Ovary (tissue), 9 donors: ENCODE data around the gene A4GALT. TPM values are rescaled to one million over a fixed set of nuclear protein-coding genes. Genes with fewer than 3 reads are reported as not detected.
"Not testable (repeated sequence)": the region's sequence is repeated elsewhere in the genome, so short reads cannot be mapped to it uniquely, and the experiment has no call there.

Source experiments
- DNase-seq, 5 donors: peaks; one replicate each; pipeline ENCODE4 v3.0.0-alpha.2; 2019 to 2020
- H3K27ac ChIP-seq, 2 donors: fragments of 200-600 bp; one replicate each; pipeline versions ENCODE4 v1.5.1 to v1.8.0; 2019 to 2022
- H3K27me3 ChIP-seq: fragments of 200-600 bp; one replicate; pipeline ENCODE4 v1.8.0; 2022
- H3K36me3 ChIP-seq: fragments of 200-600 bp; sonication (generic); one replicate; pipeline ENCODE4 v1.5.1; 2019
- H3K4me1 ChIP-seq: one replicate; pipeline ENCODE4 v1.8.1; 2013; ENCODE audit warnings: mild to moderate bottlenecking, moderate library complexity; ENCODE audit not compliant: insufficient read depth
- H3K4me3 ChIP-seq: fragments of 200-600 bp; sonication (generic); one replicate; pipeline ENCODE4 v1.5.1; 2017
- H3K9me3 ChIP-seq, 2 donors: fragments of 200-600 bp in 1 of 2; sonication (generic) in 1 of 2; one replicate each; pipeline versions ENCODE4 v1.5.1 to v1.8.1; 2013 to 2019; ENCODE audit warnings: mild to moderate bottlenecking in 1 of 2, moderate library complexity in 1 of 2
- EP300 ChIP-seq: sonication (generic); formaldehyde crosslinking; IDR thresholded peaks from one replicate; pipeline ENCODE4 v1.6.1; 2017; ENCODE audit warnings: antibody characterized with exemption
- POLR2A ChIP-seq: fragments of 450-650 bp; IDR thresholded peaks from one replicate; pipeline ENCODE4 v1.6.1; 2017; ENCODE audit warnings: antibody characterized with exemption, mild to moderate bottlenecking, moderate library complexity
- WGBS, 3 donors: extraction: QIAGEN DNeasy Blood & Tissue Kit in 1 of 3; methylation state at CpG; one replicate each; pipeline versions ENCODE4 v1.1.5 to v1.1.7; 2013 to 2017; 5-methylcytosine and 5-hydroxymethylcytosine counted together
- intact Hi-C, 4 donors: fragments of 100-400 bp; cut with DNase I; formaldehyde crosslinking; loops; one replicate each; pipeline versions ENCODE4 v1.11.0 to v1.15.1; 2022 to 2023
- polyA plus RNA-seq, 2 donors: library from polyadenylated mRNA; stranded (reverse); fragments of 200-250 nt in 1 of 2; fragments of 350-450 nt in 1 of 2; fragmentation: Illumina TruSeq in 1 of 2; extraction: RNeasy Lipid Tissue Mini Kit (QIAGEN cat#74804) in 1 of 2; gene quantifications; one replicate each; pipeline ENCODE4 v1.2.3, GENCODE V29; 2013 to 2014
- total RNA-seq, 7 donors: library from RNA; depleted of rRNA in 2 of 7; stranded (reverse); fragments of >200 nt in 2 of 7; fragmentation: NEBNext Ultra II Directional in 3 of 7; extraction: Animal tissue kit (Norgen Biotek cat#: 25700) in 3 of 7; gene quantifications; one replicate each; pipeline versions ENCODE4 v1.1.0 to v1.2.4, GENCODE V29; 2016 to 2023
- TF ChIP-seq, protein P1 (sequence below), 3 donors: fragments of 450-650 bp in 2 of 3; fragments of 200-600 bp in 1 of 3; IDR thresholded peaks; one replicate each; pipeline versions ENCODE4 v1.5.1 to v1.8.0; 2016 to 2022; ENCODE audit warnings: antibody characterized with exemption in 3 of 3, mild to moderate bottlenecking in 1 of 3
- donor health status: DM: no; HTN: no; CAD: no; lungs with moderate emphysema.
- donor health status: DM: no; HTN: no; CAD: no.
- donor health status: Bipolar disorder and iron deficiency.
- donor health status: DM: yes; HTN: yes; CAD: no.
- donor health status: DM: no; HTN: no; CAD: no.
- donor health status: DM: yes; HTN: yes; CAD: no.

Gene A4GALT
- total and polyA plus RNA-seq, 9 donors: 2.0 to 19.6 (median 11.7) TPM

DNA sequence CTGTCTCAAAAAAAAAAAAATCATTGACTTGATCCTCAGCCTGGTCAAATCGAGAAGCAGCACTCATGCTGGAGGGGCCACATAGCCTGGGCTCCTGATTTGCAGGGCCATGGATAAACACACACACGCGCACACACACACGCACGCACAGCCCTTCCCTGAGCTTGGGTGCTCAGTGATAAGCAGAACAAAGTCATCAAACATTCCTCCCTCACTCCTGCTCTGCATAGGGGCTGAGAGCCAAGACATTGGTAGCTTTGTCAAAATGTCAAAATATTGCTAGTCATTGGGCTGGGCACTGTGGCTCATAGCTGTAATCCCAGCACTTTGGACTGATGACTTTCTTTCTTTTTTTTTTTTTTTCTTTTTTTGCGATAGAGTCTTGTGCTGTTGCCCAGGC, 34.0 kb upstream of the A4GALT start:
- DNase-seq: no peak
- WGBS, 3 donors: 48 to 76% (median 49%) methylated on average over 6 of the region's 6 CpGs
- Histone ChIP-seq H3K4me1 (peaks cover 13% of the 10 kb centered on the region), H3K27ac (no peak overlapping the region), H3K27me3 (no peaks in the 10 kb centered on the region), H3K4me3 (no peak overlapping the region), H3K9me3 (no peaks in the 10 kb centered on the region), H3K36me3 (no peaks in the 10 kb centered on the region)
- TF ChIP-seq, protein P1, sequence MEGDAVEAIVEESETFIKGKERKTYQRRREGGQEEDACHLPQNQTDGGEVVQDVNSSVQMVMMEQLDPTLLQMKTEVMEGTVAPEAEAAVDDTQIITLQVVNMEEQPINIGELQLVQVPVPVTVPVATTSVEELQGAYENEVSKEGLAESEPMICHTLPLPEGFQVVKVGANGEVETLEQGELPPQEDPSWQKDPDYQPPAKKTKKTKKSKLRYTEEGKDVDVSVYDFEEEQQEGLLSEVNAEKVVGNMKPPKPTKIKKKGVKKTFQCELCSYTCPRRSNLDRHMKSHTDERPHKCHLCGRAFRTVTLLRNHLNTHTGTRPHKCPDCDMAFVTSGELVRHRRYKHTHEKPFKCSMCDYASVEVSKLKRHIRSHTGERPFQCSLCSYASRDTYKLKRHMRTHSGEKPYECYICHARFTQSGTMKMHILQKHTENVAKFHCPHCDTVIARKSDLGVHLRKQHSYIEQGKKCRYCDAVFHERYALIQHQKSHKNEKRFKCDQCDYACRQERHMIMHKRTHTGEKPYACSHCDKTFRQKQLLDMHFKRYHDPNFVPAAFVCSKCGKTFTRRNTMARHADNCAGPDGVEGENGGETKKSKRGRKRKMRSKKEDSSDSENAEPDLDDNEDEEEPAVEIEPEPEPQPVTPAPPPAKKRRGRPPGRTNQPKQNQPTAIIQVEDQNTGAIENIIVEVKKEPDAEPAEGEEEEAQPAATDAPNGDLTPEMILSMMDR (IDR thresholded peaks at IDR 0.05): no peak
- TF ChIP-seq POLR2A (no peak), EP300 (no peak)
- intact Hi-C loops: no loop called here

DNA sequence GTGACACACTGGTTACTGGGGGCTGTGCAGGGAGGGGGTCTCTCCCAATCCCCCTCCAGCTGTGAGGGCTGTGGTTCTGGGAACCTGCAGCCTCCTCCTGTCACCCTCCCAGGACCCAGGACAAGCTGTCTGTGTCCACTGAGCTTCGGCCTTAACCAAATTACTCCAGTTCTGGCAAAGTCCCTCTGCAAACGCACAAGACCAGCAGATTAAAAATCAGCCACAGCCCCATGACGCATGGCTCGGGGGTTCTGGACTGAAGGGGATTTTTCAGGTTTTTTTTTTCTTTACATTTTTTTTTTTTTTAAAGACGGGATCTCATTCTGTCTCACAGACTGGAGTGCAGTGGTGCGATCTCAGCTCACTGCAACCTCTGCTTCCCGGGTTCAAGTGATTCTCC, 32.2 kb upstream of the A4GALT start:
- intact Hi-C loops: no loop called here
- no peak for DNase-seq
- WGBS, 3 donors: 89 to 94% (median 91%) methylated on average over 7 of the region's 7 CpGs
- Histone ChIP-seq H3K36me3 (no peaks in the 10 kb centered on the region), H3K4me3 (no peak overlapping the region), H3K9me3 (no peaks in the 10 kb centered on the region), H3K27ac (no peak overlapping the region), H3K4me1 (peaks cover 13% of the 10 kb centered on the region), H3K27me3 (no peaks in the 10 kb centered on the region)
- TF ChIP-seq POLR2A (no peak), EP300 (no peak)
- TF ChIP-seq, protein P1 (IDR thresholded peaks at IDR 0.05): no peak

DNA sequence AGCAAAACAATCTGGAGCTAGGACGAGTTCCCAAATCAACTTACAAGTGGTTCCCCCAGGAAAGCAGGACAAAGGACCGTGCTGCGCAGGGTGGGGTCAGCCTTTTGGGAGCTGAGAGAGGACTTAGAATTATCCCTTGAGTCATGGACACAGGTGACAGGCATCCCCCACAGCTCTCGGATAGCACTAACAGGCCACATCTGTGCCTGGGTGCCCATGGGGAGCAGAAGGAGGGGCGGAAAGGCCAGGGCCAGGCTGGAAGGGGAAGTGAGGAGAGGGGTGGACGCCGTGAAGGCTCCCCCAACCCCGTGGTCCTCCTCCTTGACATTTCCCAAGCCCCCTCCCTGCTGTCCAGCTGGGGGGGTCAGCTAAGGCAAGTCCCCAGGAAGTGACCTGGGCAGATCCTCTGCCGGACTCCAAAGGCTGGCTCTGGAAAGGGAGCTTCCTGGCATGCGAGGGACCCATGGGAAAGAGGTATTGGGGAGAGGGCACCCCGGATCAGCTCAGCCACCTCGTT, 31.6 kb upstream of the A4GALT start:
- no peaks in the 10 kb centered on the region for H3K9me3 ChIP-seq
- intact Hi-C loops: no loop called here
- H3K27ac ChIP-seq: no peak overlapping the region
- H3K4me1 ChIP-seq: peaks cover 13% of the 10 kb centered on the region
- no peaks in the 10 kb centered on the region for H3K27me3 ChIP-seq
- no peak for DNase-seq
- no peak overlapping the region for H3K4me3 ChIP-seq
- no peak for TF ChIP-seq EP300
- no peak for TF ChIP-seq POLR2A
- TF ChIP-seq, protein P1 (IDR thresholded peaks at IDR 0.05): no peak
- no peaks in the 10 kb centered on the region for H3K36me3 ChIP-seq
- 36 to 56% (median 49%) methylated on average over 12 of the region's 12 CpGs for WGBS, 3 donors

DNA sequence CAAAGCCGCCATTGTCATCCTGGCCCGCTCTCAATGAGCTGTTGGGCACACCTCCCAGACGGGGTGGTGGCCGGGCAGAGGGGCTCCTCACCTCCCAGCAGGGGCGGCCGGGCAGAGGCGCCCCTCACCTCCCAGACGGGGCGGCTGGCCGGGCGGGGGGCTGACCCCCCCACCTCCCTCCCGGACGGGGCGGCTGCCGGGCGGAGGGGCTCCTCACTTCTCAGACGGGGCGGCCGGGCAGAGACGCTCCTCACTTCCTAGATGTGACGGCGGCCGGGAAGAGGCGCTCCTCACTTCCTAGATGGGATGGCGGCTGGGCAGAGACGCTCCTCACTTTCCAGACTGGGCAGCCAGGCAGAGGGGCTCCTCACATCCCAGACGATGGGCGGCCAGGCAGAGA, 29.8 kb upstream of the A4GALT start:
- 84 to 96% (median 90%) methylated on average over 12 to 24 of the region's 28 CpGs for WGBS, 3 donors
- H3K36me3 ChIP-seq, intact Hi-C loops, H3K9me3 ChIP-seq, H3K27ac ChIP-seq, H3K4me3 ChIP-seq, H3K27me3 ChIP-seq, DNase-seq: not testable (repeated sequence)
- peaks cover 13% of the 10 kb centered on the region for H3K4me1 ChIP-seq

DNA sequence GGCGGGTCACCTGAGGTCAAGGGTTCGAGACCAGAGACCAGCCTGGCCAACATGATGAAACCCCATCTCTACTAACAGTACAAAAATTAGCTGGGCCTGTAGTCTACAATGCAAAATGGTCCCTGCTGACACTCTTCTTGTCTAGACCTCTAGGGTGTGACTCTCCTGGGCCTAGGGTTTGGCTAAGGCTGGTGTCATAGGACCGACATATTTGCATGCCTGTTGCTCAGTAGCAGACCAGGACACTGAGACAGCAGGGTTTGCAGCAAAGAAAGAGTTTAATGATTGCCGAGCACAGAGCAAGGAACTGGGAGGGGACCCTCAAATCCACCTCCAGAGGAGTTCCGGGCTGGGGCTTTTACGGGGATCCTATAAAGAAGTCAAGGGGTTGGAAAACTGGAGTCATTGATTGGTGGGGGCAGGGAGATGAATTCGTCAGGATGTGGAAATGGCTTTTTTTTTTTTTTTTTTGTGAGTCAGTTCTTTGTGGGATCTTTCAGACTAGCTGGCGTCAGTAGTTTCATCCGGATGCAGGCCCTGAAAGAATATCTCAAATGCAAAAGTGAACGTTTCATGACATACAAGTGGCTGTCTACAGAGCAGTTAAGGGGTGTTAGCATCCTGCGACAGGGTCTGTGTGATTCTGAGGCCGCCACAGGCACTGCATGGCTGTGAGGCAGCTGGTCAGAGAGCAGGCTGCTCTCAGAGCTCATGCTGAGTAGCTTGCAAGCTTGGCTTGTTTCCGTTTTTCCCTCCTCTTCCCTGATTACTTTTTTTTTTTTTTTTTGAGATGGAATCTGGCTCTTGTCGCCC, 27.2 kb upstream of the A4GALT start:
- Histone ChIP-seq H3K4me3 (no peak overlapping the region), H3K36me3 (no peaks in the 10 kb centered on the region), H3K27ac (no peak overlapping the region), H3K9me3 (no peaks in the 10 kb centered on the region), H3K4me1 (peaks cover 13% of the 10 kb centered on the region), H3K27me3 (no peaks in the 10 kb centered on the region)
- DNase-seq: no peak
- WGBS, 3 donors: 65 to 78% (median 70%) methylated on average over 14 of the region's 14 CpGs
- intact Hi-C loops: no loop called here
- TF ChIP-seq, protein P1 (IDR thresholded peaks at IDR 0.05): no peak
